Inferior parietal cortex (tissue), 1 donor: ENCODE data around the gene TGM1.

ENCODE experiments used
- DNase-seq: peaks from one replicate; pipeline ENCODE4 v3.0.0-alpha.2; 2016; ENCODE audit errors: extremely low spot score

The TGM1 gene

GRCh38 chr14:24292118-24292807, 29.3 kb upstream of the TGM1 start:
- DNase-seq = no peak

GRCh38 chr14:24291446-24292117, 28.6 kb upstream of the TGM1 start:
- DNase-seq = no peak

DNA sequence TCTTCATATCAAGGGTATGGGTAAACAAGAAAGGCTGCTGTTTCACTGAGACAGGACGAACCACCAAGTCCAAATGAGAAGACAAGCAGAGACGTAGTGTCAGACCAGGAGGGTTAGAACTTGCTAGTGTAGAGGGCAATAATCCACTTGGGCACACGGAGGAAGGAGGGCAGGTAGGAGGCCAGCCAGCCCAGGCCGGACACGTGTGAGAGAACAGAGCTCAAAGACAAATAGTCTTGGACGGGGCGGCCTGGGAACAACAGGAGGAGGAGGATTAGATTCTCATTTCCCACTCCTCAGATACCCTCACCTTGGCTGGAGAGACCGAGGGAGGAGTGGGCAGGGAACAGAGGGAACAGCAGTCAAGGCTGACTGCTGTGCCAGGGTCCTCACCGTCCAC, 27.8 kb upstream of the TGM1 start:
- DNase-seq = no peak

DNA sequence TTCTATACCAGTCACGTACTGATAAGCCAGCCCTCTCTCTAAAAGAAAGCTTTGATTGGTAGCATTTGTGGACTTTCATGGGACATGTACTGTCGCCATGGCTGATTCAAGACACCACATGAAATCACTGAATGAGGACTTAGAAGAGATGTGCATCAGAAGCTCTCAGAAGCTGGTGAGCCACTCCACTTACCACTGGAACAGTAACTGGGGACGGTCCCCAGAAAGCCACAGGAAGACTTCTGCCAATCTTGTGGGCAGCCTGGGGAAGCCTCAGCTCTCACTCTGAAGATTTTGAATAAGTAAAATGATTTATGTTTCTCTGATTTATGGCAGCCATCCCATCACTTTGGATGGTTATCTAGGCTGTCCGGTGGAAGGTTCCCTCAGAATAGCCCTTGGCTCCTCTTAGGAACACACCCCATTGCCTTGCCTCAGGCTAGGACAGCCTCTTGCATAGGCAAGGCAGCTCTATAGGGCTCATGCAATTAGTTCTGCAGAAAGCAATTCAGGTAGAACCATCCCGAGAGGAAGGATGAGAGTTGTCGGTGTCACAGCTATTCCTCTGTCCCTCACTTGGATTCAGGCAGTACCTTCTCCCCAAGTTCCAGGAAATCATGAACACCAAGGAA, 26.8 kb upstream of the TGM1 start:
- DNase-seq = no peak

- no peak for DNase-seq
Measured at GRCh38 chr14:24286996-24287395, 24.0 kb upstream of the TGM1 start.

DNA sequence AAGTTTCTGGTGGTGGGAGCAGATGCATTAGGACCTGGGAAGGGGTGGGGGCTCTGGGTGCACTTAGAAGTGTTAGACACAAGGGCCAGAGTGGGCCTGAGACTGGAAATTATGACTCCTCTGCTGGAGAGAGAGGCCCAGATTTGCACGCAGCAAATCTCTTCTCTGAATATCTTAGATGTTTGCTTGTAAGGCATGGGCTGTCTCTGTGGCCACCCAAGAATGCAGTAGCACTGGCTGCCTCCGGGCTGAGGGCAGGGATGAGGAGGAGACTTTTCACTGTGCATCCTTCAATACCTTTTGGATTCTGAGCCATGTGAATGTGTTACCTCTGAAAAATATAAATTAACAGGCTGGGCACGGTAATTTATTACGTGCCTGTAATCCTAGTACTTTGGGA, 22.4 kb upstream of the TGM1 start:
- DNase-seq = no peak

GRCh38 chr14:24284501-24285035, 21.6 kb upstream of the TGM1 start:
- no peak for DNase-seq

GRCh38 chr14:24283796-24284460, 21.0 kb upstream of the TGM1 start:
- no peak for DNase-seq

GRCh38 chr14:24282736-24283135, 19.8 kb upstream of the TGM1 start:
- no peak for DNase-seq

DNA sequence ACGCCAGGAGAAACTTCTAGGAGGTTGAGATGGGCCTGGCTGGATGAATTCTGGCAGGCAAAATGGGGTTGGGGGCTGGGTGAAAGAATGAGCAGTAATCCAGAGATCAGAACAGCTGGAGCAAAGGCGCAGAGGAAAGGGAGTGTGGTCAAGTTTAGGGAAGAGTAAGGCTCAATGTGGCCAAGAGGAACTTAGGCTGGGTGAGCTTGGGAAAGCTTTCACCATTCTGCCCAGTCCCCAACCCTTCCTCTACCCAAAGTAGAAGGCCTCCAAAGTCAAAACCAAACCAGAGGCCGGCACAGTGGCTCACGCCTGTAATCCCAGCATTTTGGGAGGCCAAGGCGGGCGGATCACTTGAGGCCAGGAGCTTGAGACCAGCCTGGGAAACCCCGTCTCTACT, 18.7 kb upstream of the TGM1 start:
- no peak for DNase-seq

- no peak for DNase-seq
Measured at GRCh38 chr14:24280797-24281460, 18.0 kb upstream of the TGM1 start.

DNA sequence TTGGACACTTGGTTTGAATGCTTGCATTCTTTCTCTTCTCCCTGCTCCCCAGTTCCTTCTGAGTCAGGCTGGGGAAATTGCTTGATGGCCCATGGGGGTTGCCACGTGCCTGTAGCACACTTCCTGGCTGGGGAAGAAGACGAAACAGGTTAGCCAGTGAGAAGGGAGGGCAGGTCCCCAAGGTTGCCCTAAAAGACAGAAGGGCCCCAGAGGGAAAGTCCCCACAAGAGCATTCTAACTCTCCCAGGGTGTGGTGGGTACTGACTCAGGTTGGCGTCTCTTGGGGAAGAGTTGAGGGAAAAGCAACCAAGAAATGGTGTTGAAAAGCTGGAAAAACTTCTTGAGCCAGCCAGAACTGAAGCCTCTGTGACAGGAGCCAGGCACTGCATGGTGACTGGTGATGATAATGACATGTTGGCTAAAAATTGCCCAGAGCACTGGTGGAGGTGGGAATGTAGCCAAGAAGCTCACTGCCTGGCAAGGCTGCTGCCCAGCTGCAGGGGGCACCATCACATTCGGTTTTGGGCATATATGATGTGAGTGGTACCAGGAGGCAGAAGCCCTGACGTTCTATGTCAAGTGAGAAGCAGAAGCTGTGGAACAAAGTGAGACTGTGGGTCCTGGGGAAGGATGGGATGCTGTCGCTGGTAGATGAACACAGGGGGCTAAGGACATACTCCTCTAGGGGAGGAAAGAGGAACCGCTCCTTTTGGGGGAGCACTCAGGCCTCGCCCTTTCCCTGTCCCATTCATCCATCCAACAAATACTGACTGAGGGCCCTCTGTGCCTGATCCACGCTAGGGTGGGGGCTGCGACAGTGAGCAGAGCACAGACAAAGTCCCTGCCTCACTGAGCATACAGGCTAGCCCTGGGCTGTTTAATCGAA, 16.6 kb upstream of the TGM1 start:
- DNase-seq = no peak

- DNase-seq = no peak
Measured at GRCh38 chr14:24278424-24278823, 15.4 kb upstream of the TGM1 start.

DNA sequence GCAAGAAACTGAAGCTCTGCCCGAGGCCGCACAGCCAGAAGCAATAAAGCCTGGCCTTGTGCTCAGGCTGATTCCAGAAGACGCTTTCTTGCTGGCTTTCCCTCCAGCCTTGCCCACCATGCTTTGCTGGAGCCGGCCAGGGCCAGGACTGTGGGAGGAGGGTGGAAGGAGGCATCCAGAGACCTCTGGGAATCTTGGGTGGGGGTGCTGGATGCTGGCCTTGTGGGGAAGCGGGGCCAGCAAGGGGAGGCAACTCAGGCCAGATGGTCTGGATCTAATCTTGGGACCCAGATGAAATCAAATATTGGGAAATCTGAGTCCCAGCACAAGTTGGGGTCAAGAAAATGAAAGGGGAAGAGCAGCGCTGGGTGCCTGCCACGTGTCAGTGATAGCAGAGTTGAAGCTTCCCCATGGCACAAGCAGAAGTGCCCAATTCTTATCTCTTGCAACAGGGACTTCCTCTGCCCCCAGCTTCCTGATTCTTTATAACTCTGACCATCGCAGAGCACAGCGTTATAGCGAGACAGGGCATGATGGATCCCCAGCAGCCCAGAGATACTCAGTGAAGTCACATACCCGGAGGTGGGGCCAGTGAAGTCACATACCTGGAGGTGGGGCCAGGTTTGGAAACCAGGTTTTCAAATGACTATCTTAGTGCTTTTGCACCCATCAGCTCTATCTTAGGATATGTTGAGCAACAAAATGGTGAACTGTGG, 14.8 kb upstream of the TGM1 start:
- no peak for DNase-seq

DNA sequence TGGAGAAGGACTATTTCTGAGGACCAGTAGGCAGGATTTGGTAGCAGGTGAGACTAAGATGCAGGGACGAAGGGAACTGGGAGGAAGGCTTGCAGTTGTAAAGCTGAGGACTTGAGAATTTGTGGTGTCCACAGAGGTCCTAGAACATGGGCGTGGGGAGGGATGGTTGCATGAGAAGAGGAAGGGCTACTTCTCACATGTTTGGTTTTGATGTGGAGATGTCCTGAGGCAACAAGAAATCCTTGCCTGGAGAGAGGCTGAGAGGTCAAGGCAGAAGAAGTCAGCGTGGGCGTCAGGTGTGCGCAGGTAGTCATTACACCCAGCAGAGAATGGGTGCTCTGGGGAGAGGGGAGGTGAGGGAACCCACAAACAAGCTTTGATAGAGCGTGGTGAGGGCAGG, 14.1 kb upstream of the TGM1 start:
- no peak for DNase-seq

- no peak for DNase-seq
Measured at GRCh38 chr14:24274101-24274543, 11.1 kb upstream of the TGM1 start.

- DNase-seq = no peak
Measured at GRCh38 chr14:24273422-24273998, 10.5 kb upstream of the TGM1 start.

DNA sequence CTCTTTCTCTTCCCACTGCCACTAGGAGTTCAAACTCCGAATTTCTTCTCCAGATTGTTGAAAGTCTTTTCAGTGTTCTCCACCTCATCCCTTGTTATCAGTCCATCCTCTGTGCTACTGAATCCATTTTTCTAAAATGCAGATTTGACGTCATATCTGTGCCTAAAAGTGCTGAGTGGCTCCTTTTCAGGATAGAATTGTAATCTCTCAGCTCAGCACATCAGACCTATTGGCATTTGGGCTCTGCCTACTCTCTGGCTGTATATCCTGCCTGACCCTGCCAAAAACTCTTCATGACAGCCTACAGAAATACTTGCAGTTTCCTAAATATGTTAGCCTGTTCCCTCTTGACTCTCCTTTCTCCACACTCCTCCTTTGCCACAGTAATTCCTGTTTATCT, 9.5 kb upstream of the TGM1 start:
- DNase-seq = no peak

DNA sequence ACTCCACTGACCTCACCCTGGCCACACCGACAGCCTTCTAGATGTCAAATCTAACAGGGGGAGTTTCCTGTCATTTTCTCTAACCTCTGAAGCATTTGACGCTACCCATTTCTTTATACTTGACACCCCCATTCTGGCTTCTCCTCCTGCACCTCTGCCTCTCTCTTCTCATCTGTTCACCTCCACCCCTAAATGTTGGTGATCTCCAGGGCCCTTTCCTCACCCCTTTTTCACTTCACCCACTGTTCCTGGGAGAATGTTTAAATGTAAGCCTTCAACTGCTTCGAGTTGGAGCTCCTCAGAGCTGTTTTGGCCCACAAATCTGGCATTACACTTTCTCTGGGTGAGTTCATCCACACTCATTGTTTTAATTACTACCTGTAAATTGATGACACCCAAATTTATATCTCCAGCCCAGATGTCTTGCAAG, 8.9 kb upstream of the TGM1 start:
- DNase-seq = no peak
